ENCODE results near the gene KCNH8.

The KCNH8 gene

GRCh38 chr3:19427422-19428149, 279.3 kb downstream of the KCNH8 start:
- no peak for TF ChIP-seq CTCF (IDR thresholded peaks at IDR 0.05; ENCODE audit: control extremely low read depth, extremely low read depth, low read depth, missing control alignments)
- DNase-seq (ENCODE audit: extremely low spot score), result no peak
- CTCF ChIA-PET, result interaction anchor here (1.2 kb wide), 1 partner anchor 10 kb away, joined by 3 read pairs; no protein-coding TSS in a partner anchor
- POLR2A ChIA-PET, result no interaction called here

- ChIA-PET POLR2A (no interaction called here), CTCF (no interaction called here)
- DNase-seq (ENCODE audit: extremely low spot score), result no peak
- TF ChIP-seq CTCF (IDR thresholded peaks at IDR 0.05; ENCODE audit: control extremely low read depth, extremely low read depth, low read depth, missing control alignments), result no peak
Observed at GRCh38 chr3:19428729-19429128, 280.4 kb downstream of the KCNH8 start.

- ChIA-PET POLR2A (no interaction called here), CTCF (no interaction called here)
- DNase-seq (ENCODE audit: extremely low spot score), result no peak
- no peak for TF ChIP-seq CTCF (IDR thresholded peaks at IDR 0.05; ENCODE audit: control extremely low read depth, extremely low read depth, low read depth, missing control alignments)
Observed at GRCh38 chr3:19432669-19433068, 284.4 kb downstream of the KCNH8 start.

- ChIA-PET CTCF (interaction anchor here (1.1 to 1.3 kb wide), 3 partner anchors 9 to 22 kb away, joined by 3 to 4 read pairs (median 3); no protein-coding TSS in a partner anchor), POLR2A (no interaction called here)
- no peak for TF ChIP-seq CTCF (IDR thresholded peaks at IDR 0.05; ENCODE audit: control extremely low read depth, extremely low read depth, low read depth, missing control alignments)
- DNase-seq (ENCODE audit: extremely low spot score), result no peak
Observed at GRCh38 chr3:19436746-19437145, 288.4 kb downstream of the KCNH8 start.

- ChIA-PET CTCF (no interaction called here), POLR2A (no interaction called here)
- DNase-seq (ENCODE audit: extremely low spot score), result no peak
- TF ChIP-seq CTCF (IDR thresholded peaks at IDR 0.05; ENCODE audit: control extremely low read depth, extremely low read depth, low read depth, missing control alignments), result no peak
Observed at GRCh38 chr3:19439944-19440343, 291.6 kb downstream of the KCNH8 start.

- ChIA-PET CTCF (interaction anchor here (1.1 to 1.6 kb wide), 2 partner anchors 12 to 21 kb away, joined by 3 read pairs; no protein-coding TSS in a partner anchor), POLR2A (no interaction called here)
- no peak for DNase-seq (ENCODE audit: extremely low spot score)
- TF ChIP-seq CTCF (IDR thresholded peaks at IDR 0.05; ENCODE audit: control extremely low read depth, extremely low read depth, low read depth, missing control alignments), result no peak
Observed at GRCh38 chr3:19446138-19446537, 297.8 kb downstream of the KCNH8 start.

All from GM10248 (cell line).